Suprapubic skin (tissue), 4 donors: ENCODE measurements around the gene LPP. TPM values are rescaled to one million over a fixed set of nuclear protein-coding genes. Genes with fewer than 3 reads are reported as not detected.

Source experiments
- DNase-seq, 2 donors: peaks; one replicate each; pipeline ENCODE4 v3.0.0-alpha.2; 2019; ENCODE audit warnings: low spot score in 2 of 2
- H3K27ac ChIP-seq: fragments of 200-600 bp; sonication (generic); one replicate; pipeline ENCODE4 v1.5.1; 2019
- H3K27me3 ChIP-seq: fragments of 200-600 bp; sonication (generic); one replicate; pipeline ENCODE4 v1.5.1; 2019
- H3K36me3 ChIP-seq: fragments of 200-600 bp; sonication (generic); one replicate; pipeline ENCODE4 v1.5.1; 2019
- H3K4me1 ChIP-seq: fragments of 200-600 bp; sonication (generic); one replicate; pipeline ENCODE4 v1.5.1; 2019
- H3K4me3 ChIP-seq: fragments of 200-600 bp; sonication (generic); one replicate; pipeline ENCODE4 v1.5.1; 2019; ENCODE audit warnings: mild to moderate bottlenecking
- H3K9me3 ChIP-seq: fragments of 200-600 bp; sonication (generic); one replicate; pipeline ENCODE4 v1.5.1; 2019
- EP300 ChIP-seq: sonication (generic); formaldehyde crosslinking; IDR thresholded peaks from one replicate; pipeline ENCODE4 v1.6.1; 2017; ENCODE audit warnings: antibody characterized with exemption
- POLR2A ChIP-seq, 2 donors: fragments of 450-650 bp; IDR thresholded peaks; one replicate each; pipeline ENCODE4 v1.6.1; 2017; ENCODE audit warnings: antibody characterized with exemption in 2 of 2, mild to moderate bottlenecking in 2 of 2, moderate library complexity in 2 of 2
- POLR2AphosphoS5 ChIP-seq, 3 donors: sonication (generic); formaldehyde crosslinking; IDR thresholded peaks; one replicate each; pipeline ENCODE4 v1.6.1; 2017; ENCODE audit warnings: antibody characterized with exemption in 3 of 3
- WGBS: methylation state at CpG from one replicate; pipeline ENCODE4 v1.1.5; 2018; 5-methylcytosine and 5-hydroxymethylcytosine counted together
- total RNA-seq, 4 donors: library from RNA; depleted of rRNA; stranded (reverse); fragments of >200 nt; gene quantifications; one replicate each; pipeline ENCODE4 v1.1.0, GENCODE V29; 2016
- TF ChIP-seq, protein P1 (sequence below), 2 donors: fragments of 200-600 bp in 1 of 2; fragments of 450-650 bp in 1 of 2; sonication (generic) in 1 of 2; IDR thresholded peaks; one replicate each; pipeline ENCODE4 v1.5.1; 2016 to 2019; ENCODE audit warnings: antibody characterized with exemption in 2 of 2, mild to moderate bottlenecking in 1 of 2, moderate library complexity in 1 of 2

The LPP gene
- total RNA-seq, 4 donors from 2014 or later, result 56.8 to 127 (median 84.2) TPM

DNA sequence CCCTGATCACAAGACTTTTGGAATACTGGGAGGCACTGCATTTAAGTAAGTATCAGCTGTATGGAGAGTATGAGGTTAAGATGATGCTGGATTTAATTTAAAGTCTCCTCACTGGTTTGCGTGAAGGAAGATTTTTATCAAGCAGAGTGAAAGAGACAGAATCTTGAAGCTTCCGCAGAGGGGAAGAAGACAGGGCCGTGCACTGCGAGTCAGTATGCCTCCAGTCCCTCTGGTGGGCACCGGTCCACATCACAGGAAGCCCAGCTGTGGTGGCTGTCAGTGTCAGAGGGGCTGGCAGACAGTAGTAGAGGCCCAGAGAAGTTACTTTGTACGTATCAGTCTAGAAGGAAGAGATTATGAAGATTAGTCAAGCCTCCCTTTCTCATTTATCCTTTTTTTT, 638.8 kb downstream of the LPP start:
- H3K27me3 ChIP-seq, result no peaks in the 10 kb centered on the region
- TF ChIP-seq, protein P1, sequence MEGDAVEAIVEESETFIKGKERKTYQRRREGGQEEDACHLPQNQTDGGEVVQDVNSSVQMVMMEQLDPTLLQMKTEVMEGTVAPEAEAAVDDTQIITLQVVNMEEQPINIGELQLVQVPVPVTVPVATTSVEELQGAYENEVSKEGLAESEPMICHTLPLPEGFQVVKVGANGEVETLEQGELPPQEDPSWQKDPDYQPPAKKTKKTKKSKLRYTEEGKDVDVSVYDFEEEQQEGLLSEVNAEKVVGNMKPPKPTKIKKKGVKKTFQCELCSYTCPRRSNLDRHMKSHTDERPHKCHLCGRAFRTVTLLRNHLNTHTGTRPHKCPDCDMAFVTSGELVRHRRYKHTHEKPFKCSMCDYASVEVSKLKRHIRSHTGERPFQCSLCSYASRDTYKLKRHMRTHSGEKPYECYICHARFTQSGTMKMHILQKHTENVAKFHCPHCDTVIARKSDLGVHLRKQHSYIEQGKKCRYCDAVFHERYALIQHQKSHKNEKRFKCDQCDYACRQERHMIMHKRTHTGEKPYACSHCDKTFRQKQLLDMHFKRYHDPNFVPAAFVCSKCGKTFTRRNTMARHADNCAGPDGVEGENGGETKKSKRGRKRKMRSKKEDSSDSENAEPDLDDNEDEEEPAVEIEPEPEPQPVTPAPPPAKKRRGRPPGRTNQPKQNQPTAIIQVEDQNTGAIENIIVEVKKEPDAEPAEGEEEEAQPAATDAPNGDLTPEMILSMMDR (IDR thresholded peaks at IDR 0.05), result no peak
- TF ChIP-seq EP300 (no peak), POLR2AphosphoS5 (IDR thresholded peaks at IDR 0.05) (no peak), POLR2A (IDR thresholded peaks at IDR 0.05) (no peak)
- no peaks in the 10 kb centered on the region for H3K9me3 ChIP-seq
- H3K27ac ChIP-seq, result no peak overlapping the region
- no peaks in the 10 kb centered on the region for H3K36me3 ChIP-seq
- H3K4me3 ChIP-seq, result no peak overlapping the region
- H3K4me1 ChIP-seq, result no peaks in the 10 kb centered on the region
- no peak for DNase-seq
- 75% methylated on average over 6 of the region's 6 CpGs for WGBS

DNA sequence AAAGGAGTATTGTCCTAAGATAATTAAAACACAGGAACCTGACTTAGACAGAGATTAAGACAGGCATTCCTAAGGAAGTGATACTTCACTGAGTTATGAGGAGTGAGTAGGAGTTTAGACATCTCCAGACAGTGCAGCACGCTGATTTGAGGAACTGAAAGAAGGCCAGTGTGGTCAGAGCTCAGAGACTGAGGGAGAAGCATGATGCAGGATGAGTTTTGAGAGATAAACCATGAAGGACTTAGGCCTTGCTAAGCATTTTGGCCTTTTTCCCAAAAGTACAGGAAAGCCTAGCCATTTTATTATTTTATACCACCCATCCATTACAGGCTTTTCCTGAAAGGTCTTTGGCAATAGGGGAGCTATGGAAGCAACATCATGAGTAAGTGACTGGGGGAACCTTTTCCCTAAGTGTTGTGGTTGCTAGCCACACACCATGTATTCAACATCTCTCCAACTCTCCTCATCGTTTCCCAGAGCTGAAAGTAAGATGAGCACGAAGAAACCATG, 642.2 kb downstream of the LPP start:
- no peak for DNase-seq
- H3K4me1 ChIP-seq, result peaks cover 12% of the 10 kb centered on the region
- WGBS, result 81% methylated on average over 3 of the region's 3 CpGs
- no peak for TF ChIP-seq POLR2AphosphoS5 (IDR thresholded peaks at IDR 0.05)
- TF ChIP-seq POLR2A (IDR thresholded peaks at IDR 0.05), result no peak
- TF ChIP-seq EP300, result no peak
- TF ChIP-seq, protein P1 (IDR thresholded peaks at IDR 0.05), result no peak
- H3K27ac ChIP-seq, result no peak overlapping the region
- H3K9me3 ChIP-seq, result no peaks in the 10 kb centered on the region
- no peaks in the 10 kb centered on the region for H3K36me3 ChIP-seq
- H3K4me3 ChIP-seq, result no peak overlapping the region
- no peaks in the 10 kb centered on the region for H3K27me3 ChIP-seq

DNA sequence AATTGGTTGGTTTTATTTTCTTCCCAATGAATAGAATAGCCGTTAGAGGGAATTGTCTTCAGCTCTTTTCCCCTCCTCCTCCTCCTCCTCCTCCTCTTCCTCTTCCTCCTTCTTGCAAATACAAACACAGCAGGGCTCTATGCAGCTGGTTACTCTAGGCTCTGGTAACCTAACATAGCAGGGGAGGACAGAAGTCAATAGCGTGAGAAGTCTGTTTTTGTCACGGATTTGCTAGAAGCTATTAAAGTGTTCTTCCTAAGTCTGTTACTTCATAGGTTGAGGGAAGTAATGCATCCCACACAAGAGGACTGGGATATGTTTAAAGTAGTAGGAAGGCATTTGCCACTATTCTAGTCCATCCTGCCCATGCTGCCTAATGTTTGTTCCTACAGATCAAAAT, 643.1 kb downstream of the LPP start:
- TF ChIP-seq, protein P1 (IDR thresholded peaks at IDR 0.05), result no peak
- TF ChIP-seq POLR2A (IDR thresholded peaks at IDR 0.05), result no peak
- TF ChIP-seq EP300, result no peak
- no peak for TF ChIP-seq POLR2AphosphoS5 (IDR thresholded peaks at IDR 0.05)
- H3K27ac ChIP-seq, result no peak overlapping the region
- 57% methylated on average over 3 of the region's 3 CpGs for WGBS

DNA sequence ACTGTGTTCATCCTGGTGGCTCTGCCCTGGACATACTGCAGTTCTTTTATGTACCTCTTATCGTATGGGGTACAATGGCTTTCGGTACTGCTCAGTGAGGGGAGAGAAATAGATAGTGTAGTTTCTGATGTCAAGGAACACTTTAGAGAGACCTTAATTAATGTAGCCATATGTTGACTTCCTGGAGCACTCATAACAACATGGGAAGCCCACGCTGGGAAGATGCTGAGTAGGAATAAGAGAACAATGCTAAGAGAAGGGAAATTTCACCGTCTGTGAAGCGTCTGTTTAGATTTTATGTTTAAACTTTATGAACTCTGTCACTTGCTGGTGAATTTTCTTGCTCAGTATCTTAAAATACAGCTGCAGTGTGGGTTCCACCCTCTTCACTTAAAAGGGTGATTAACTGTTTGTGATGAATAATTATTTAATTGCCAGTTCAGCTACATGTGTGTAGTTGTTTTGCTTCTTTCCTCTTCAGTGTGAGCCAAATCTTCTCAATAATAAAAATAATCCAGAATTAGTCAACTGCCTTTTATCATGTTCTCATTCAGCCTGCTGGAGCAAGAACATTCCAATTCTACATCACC, 644.7 kb downstream of the LPP start:
- no peaks in the 10 kb centered on the region for H3K36me3 ChIP-seq
- TF ChIP-seq EP300, result no peak
- TF ChIP-seq, protein P1 (IDR thresholded peaks at IDR 0.05), result no peak
- TF ChIP-seq POLR2A (IDR thresholded peaks at IDR 0.05), result no peak
- TF ChIP-seq POLR2AphosphoS5 (IDR thresholded peaks at IDR 0.05), result no peak
- no peak overlapping the region for H3K4me3 ChIP-seq
- no peaks in the 10 kb centered on the region for H3K27me3 ChIP-seq
- peaks cover 12% of the 10 kb centered on the region for H3K4me1 ChIP-seq
- no peak for DNase-seq
- H3K9me3 ChIP-seq, result no peaks in the 10 kb centered on the region
- no peak overlapping the region for H3K27ac ChIP-seq
- WGBS, result 57% methylated on average over 5 of the region's 5 CpGs

More for the DNA sequence above, 643.1 kb downstream of the LPP start:
- no peaks in the 10 kb centered on the region for H3K27me3 ChIP-seq
- no peak overlapping the region for H3K4me3 ChIP-seq
- H3K4me1 ChIP-seq, result peaks cover 12% of the 10 kb centered on the region
- H3K9me3 ChIP-seq, result no peaks in the 10 kb centered on the region
- no peaks in the 10 kb centered on the region for H3K36me3 ChIP-seq
- DNase-seq, result no peak

DNA sequence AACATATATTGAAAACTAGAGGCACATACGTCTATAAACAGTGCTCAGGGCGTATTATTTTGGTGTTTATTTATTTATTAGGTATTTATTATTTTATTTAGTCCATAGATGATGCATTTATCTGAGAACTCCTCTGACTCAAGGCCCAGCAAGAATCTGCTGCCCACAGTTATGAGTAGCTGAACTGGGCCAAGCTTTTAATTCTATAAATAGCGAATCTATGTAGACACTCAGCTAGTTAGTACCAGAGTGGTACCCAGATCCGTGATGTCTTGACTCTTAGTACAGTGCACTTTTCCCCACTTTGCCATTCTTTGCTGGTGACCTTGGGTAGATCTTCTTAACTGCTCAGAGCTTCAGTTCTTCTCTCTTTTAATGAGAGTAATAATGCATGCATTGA, 647.4 kb downstream of the LPP start:
- 95% methylated on average over 4 of the region's 4 CpGs for WGBS

More for the DNA sequence above, 647.4 kb downstream of the LPP start:
- peaks cover 3% of the 10 kb centered on the region for H3K9me3 ChIP-seq
- H3K27me3 ChIP-seq, result no peaks in the 10 kb centered on the region
- TF ChIP-seq POLR2AphosphoS5 (IDR thresholded peaks at IDR 0.05) (no peak), POLR2A (IDR thresholded peaks at IDR 0.05) (no peak), EP300 (no peak)
- TF ChIP-seq, protein P1 (IDR thresholded peaks at IDR 0.05), result no peak
- no peaks in the 10 kb centered on the region for H3K36me3 ChIP-seq
- H3K4me3 ChIP-seq, result no peak overlapping the region
- no peak overlapping the region for H3K27ac ChIP-seq
- no peak for DNase-seq
- H3K4me1 ChIP-seq, result peaks cover 12% of the 10 kb centered on the region
